ENCODE data around the gene TLE3.

GRCh38 chr15:70137967-70138366, 40.2 kb upstream of the TLE3 start:
- TF ChIP-seq POLR2A (IDR thresholded peaks at IDR 0.05) = no peak
- no peak for TF ChIP-seq CTCF (IDR thresholded peaks at IDR 0.05)
- no peak for TF ChIP-seq POLR2AphosphoS5 (IDR thresholded peaks at IDR 0.05)

All from prostate gland (tissue), 2 donors.